BLaER1 (cell line): ENCODE data around the gene TRIOBP.
A peak's percentile ranks its signal among the peaks of the same experiment; 100 is the strongest.

Experiments
- H3K27ac ChIP-seq: shearing (Covaris generic); formaldehyde crosslinking; 2 replicates; pipeline ENCODE4 v1.8.1; 2022
- H3K27me3 ChIP-seq: shearing (Covaris generic); formaldehyde crosslinking; 2 replicates; pipeline ENCODE4 v1.8.1; 2022
- H3K36me3 ChIP-seq: shearing (Covaris generic); formaldehyde crosslinking; 2 replicates; pipeline ENCODE4 v1.8.1; 2022
- H3K4me1 ChIP-seq: shearing (Covaris generic); formaldehyde crosslinking; 2 replicates; pipeline ENCODE4 v1.8.1; 2022
- H3K4me2 ChIP-seq: shearing (Covaris generic); formaldehyde crosslinking; 2 replicates; pipeline ENCODE4 v1.8.1; 2022
- H3K4me3 ChIP-seq: shearing (Covaris generic); formaldehyde crosslinking; 2 replicates; pipeline ENCODE4 v1.8.1; 2022
- H3K9ac ChIP-seq: shearing (Covaris generic); formaldehyde crosslinking; 2 replicates; pipeline ENCODE4 v1.8.1; 2022
- H3K9me3 ChIP-seq: shearing (Covaris generic); formaldehyde crosslinking; 2 replicates; pipeline ENCODE4 v1.8.1; 2022
- H4K20me1 ChIP-seq: shearing (Covaris generic); formaldehyde crosslinking; 2 replicates; pipeline ENCODE4 v1.8.1; 2022
- Cebpa-rat ChIP-seq: shearing (Covaris generic); IDR thresholded peaks from 2 replicates; pipeline ENCODE4 v1.8.1; 2022

Gene TRIOBP

GRCh38 chr22:37816543-37817180 is 119.8 kb downstream of the TRIOBP start:
- Histone ChIP-seq H3K4me1 (peaks cover 10% of the 10 kb centered on the region), H3K9ac (0 out of 2 replicates have a peak overlapping the region, but pooled peaks have one; percentile 4), H3K4me3 (no peak overlapping the region), H3K27me3 (peaks cover 44% of the 10 kb centered on the region), H3K4me2 (no peak overlapping the region), H3K9me3 (no peaks in the 10 kb centered on the region), H3K27ac (no peak overlapping the region), H4K20me1 (peaks cover 11% of the 10 kb centered on the region; the same call in 1 of the 2 replicates), H3K36me3 (peaks cover 21% of the 10 kb centered on the region; the same call in 1 of the 2 replicates)
- TF ChIP-seq Cebpa-rat, result no peak

- no peak overlapping the region for H3K27ac ChIP-seq
- peaks cover 10% of the 10 kb centered on the region for H3K4me1 ChIP-seq
- peaks cover 56% of the 10 kb centered on the region for H3K27me3 ChIP-seq
- no peaks in the 10 kb centered on the region for H3K9me3 ChIP-seq
- H3K4me3 ChIP-seq, result 0 out of 2 replicates have a peak overlapping the region, but pooled peaks have one; percentile 40
- H3K4me2 ChIP-seq, result peak overlapping the region; percentile 80
- H3K9ac ChIP-seq, result no peak overlapping the region
- TF ChIP-seq Cebpa-rat, result no peak
- peaks cover 11% of the 10 kb centered on the region; the same call in 1 of the 2 replicates for H4K20me1 ChIP-seq
- peaks cover 21% of the 10 kb centered on the region; the same call in 1 of the 2 replicates for H3K36me3 ChIP-seq
Measured at GRCh38 chr22:37817705-37818408, 121.0 kb downstream of the TRIOBP start.

- no peak overlapping the region for H3K9ac ChIP-seq
- H3K27me3 ChIP-seq, result peaks cover 63% of the 10 kb centered on the region
- H3K4me2 ChIP-seq, result peak overlapping the region; percentile 48
- no peak overlapping the region for H3K27ac ChIP-seq
- peaks cover 15% of the 10 kb centered on the region; the same call in 1 of the 2 replicates for H3K36me3 ChIP-seq
- peaks cover 10% of the 10 kb centered on the region for H3K4me1 ChIP-seq
- no peaks in the 10 kb centered on the region for H3K9me3 ChIP-seq
- TF ChIP-seq Cebpa-rat, result no peak
- H4K20me1 ChIP-seq, result peaks cover 11% of the 10 kb centered on the region; the same call in 1 of the 2 replicates
- H3K4me3 ChIP-seq, result peak overlapping the region; percentile 14; the same call in 1 of the 2 replicates
Measured at GRCh38 chr22:37818409-37819104, 121.7 kb downstream of the TRIOBP start.

- H3K4me2 ChIP-seq, result peak overlapping the region; percentile 48
- H3K27ac ChIP-seq, result no peak overlapping the region
- H3K4me1 ChIP-seq, result peaks cover 10% of the 10 kb centered on the region
- peaks cover 68% of the 10 kb centered on the region for H3K27me3 ChIP-seq
- no peak for TF ChIP-seq Cebpa-rat
- H3K4me3 ChIP-seq, result no peak overlapping the region
- no peak overlapping the region for H3K9ac ChIP-seq
- peaks cover 11% of the 10 kb centered on the region; the same call in 1 of the 2 replicates for H4K20me1 ChIP-seq
- no peaks in the 10 kb centered on the region for H3K9me3 ChIP-seq
- H3K36me3 ChIP-seq, result peaks cover 14% of the 10 kb centered on the region; the same call in 1 of the 2 replicates
Measured at GRCh38 chr22:37819105-37819433, 122.2 kb downstream of the TRIOBP start.

- no peak for TF ChIP-seq Cebpa-rat
- peaks cover 14% of the 10 kb centered on the region; the same call in 1 of the 2 replicates for H4K20me1 ChIP-seq
- peaks cover 81% of the 10 kb centered on the region for H3K27me3 ChIP-seq
- H3K4me3 ChIP-seq, result no peak overlapping the region
- H3K9me3 ChIP-seq, result no peaks in the 10 kb centered on the region
- H3K27ac ChIP-seq, result no peak overlapping the region
- H3K4me2 ChIP-seq, result no peak overlapping the region
- no peak overlapping the region for H3K9ac ChIP-seq
- peaks cover 9% of the 10 kb centered on the region; the same call in 1 of the 2 replicates for H3K36me3 ChIP-seq
- H3K4me1 ChIP-seq, result peaks cover 10% of the 10 kb centered on the region
Measured at GRCh38 chr22:37820350-37820749, 123.5 kb downstream of the TRIOBP start.

GRCh38 chr22:37822079-37822833 is 125.4 kb downstream of the TRIOBP start:
- Histone ChIP-seq H3K4me3 (no peak overlapping the region), H3K9ac (no peak overlapping the region), H3K9me3 (no peaks in the 10 kb centered on the region), H3K4me2 (peak overlapping the region; percentile 5; the same call in 1 of the 2 replicates), H3K36me3 (peaks cover 6% of the 10 kb centered on the region; the same call in 1 of the 2 replicates), H3K27ac (no peak overlapping the region), H3K4me1 (peaks cover 10% of the 10 kb centered on the region), H4K20me1 (peaks cover 15% of the 10 kb centered on the region; the same call in 1 of the 2 replicates), H3K27me3 (peaks cover 85% of the 10 kb centered on the region)
- no peak for TF ChIP-seq Cebpa-rat

GRCh38 chr22:37823134-37823985 is 126.5 kb downstream of the TRIOBP start, which contains the start of gene GALR3:
GALR3 (plus strand) TSS chr22:37823382; CDS start chr22:37823407, 25 bp downstream.
- H3K4me2 ChIP-seq, result peak within 1 kb of the TSS; percentile 5; the same call in 1 of the 2 replicates
- TF ChIP-seq Cebpa-rat, result no peak
- H3K4me1 ChIP-seq, result peaks cover 6% of the 10 kb centered on the region
- no peaks in the 10 kb centered on the region for H3K9me3 ChIP-seq
- peaks cover 74% of the 10 kb centered on the region for H3K27me3 ChIP-seq
- peaks cover 8% of the 10 kb centered on the region for H3K36me3 ChIP-seq
- H3K4me3 ChIP-seq, result no peak within 1 kb of the TSS
- H3K9ac ChIP-seq, result no peak within 1 kb of the TSS
- H3K27ac ChIP-seq, result no peak within 1 kb of the TSS
- peaks cover 13% of the 10 kb centered on the region; the same call in 1 of the 2 replicates for H4K20me1 ChIP-seq

GRCh38 chr22:37824674-37825641 is 128.1 kb downstream of the TRIOBP start:
- Histone ChIP-seq H3K27ac (no peak overlapping the region), H3K9ac (no peak overlapping the region), H4K20me1 (0 out of 2 replicates have a peak, but pooled peaks cover 4% of the 10 kb centered on the region), H3K4me2 (no peak overlapping the region), H3K4me3 (no peak overlapping the region), H3K4me1 (no peaks in the 10 kb centered on the region), H3K27me3 (peaks cover 58% of the 10 kb centered on the region), H3K9me3 (no peaks in the 10 kb centered on the region), H3K36me3 (peaks cover 24% of the 10 kb centered on the region)
- no peak for TF ChIP-seq Cebpa-rat
